HEK293T (cell line): ENCODE measurements around the gene FAM20C.

Experiments
- NFRKB ChIP-seq: fragments of 450-650 bp; IDR thresholded peaks from 2 replicates; pipeline ENCODE4 v1.6.1; 2016; ENCODE audit warnings: mild to moderate bottlenecking, moderate library complexity
- SUZ12 ChIP-seq: fragments of 450-650 bp; IDR thresholded peaks from 2 replicates; pipeline ENCODE4 v1.6.1; 2016; ENCODE audit warnings: mild to moderate bottlenecking
- TARDBP ChIP-seq: fragments of 450-650 bp; IDR thresholded peaks from 2 replicates; pipeline ENCODE4 v1.6.1; 2016

- TF ChIP-seq NFRKB (no peak), TARDBP (no peak), SUZ12 (no peak)
Measured at GRCh38 chr7:249989-250388, 57.6 kb downstream of the FAM20C start.
